Fibroblast of mammary gland (primary cell): Measurements from ENCODE around the gene SLC25A42.
"Not testable (repeated sequence)": the region's sequence is repeated elsewhere in the genome, so short reads cannot be mapped to it uniquely, and the experiment has no call there.

Source experiments
- DNase-seq: peaks from one replicate; pipeline ENCODE4 v3.0.0-alpha.2; 2010; ENCODE audit warnings: low read depth
- H3K4me3 ChIP-seq: 2 replicates; pipeline ENCODE4 v1.5.1; 2011; ENCODE audit warnings: low read depth, mild to moderate bottlenecking, low read length, moderate library complexity; ENCODE audit not compliant: control insufficient read depth
- TF ChIP-seq, protein P1 (sequence below): conservative IDR thresholded peaks from 2 replicates; pipeline ENCODE4 v1.5.1; 2011; ENCODE audit warnings: low read depth, low read length, inconsistent platforms; ENCODE audit not compliant: control insufficient read depth, insufficient read depth

SLC25A42 gene

DNA sequence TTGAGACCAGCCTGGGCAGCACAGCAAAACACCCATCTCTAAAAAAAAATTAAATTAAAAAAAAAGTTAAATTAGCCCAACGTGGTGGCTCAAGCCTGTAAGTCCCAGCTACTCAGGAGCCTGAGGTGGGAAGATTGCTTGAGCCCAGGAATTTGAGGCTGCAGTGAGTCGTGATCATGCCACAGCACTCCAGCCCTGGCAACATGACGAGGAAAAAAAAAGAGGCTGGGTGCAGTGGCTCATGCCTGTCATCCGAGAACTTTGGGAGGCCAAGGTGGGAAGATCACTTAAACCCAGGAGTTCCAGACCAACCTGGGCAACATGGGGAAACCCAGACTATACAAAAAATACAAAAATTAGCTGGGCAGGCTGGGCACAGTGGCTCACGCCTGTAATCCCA is 76.7 kb downstream of the SLC25A42 start:
- DNase-seq: no peak
- H3K4me3 ChIP-seq: no peak overlapping the region
- TF ChIP-seq, protein P1, sequence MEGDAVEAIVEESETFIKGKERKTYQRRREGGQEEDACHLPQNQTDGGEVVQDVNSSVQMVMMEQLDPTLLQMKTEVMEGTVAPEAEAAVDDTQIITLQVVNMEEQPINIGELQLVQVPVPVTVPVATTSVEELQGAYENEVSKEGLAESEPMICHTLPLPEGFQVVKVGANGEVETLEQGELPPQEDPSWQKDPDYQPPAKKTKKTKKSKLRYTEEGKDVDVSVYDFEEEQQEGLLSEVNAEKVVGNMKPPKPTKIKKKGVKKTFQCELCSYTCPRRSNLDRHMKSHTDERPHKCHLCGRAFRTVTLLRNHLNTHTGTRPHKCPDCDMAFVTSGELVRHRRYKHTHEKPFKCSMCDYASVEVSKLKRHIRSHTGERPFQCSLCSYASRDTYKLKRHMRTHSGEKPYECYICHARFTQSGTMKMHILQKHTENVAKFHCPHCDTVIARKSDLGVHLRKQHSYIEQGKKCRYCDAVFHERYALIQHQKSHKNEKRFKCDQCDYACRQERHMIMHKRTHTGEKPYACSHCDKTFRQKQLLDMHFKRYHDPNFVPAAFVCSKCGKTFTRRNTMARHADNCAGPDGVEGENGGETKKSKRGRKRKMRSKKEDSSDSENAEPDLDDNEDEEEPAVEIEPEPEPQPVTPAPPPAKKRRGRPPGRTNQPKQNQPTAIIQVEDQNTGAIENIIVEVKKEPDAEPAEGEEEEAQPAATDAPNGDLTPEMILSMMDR: no peak

DNA sequence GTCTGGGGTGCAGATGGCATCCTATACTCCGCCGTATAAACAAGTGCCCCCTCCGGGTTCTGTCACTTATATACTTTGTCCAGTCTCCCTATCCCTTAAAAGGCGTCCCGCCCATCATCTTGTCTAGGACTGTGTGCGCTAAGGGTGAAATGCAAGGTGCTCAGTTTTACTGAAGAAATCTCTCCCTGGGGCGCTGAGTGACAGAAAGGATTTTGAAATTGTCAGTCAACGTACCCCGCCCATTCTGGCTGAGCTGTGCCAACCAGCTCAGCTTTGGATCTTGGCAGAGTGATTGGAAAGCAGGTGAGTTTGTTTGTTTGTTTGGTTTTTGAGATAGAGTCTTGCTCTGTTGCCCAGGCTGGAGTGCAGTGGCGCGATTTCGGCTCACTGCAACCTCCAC is 78.6 kb downstream of the SLC25A42 start:
- DNase-seq: no peak
- H3K4me3 ChIP-seq: no peak overlapping the region
- TF ChIP-seq, protein P1: no peak

DNA sequence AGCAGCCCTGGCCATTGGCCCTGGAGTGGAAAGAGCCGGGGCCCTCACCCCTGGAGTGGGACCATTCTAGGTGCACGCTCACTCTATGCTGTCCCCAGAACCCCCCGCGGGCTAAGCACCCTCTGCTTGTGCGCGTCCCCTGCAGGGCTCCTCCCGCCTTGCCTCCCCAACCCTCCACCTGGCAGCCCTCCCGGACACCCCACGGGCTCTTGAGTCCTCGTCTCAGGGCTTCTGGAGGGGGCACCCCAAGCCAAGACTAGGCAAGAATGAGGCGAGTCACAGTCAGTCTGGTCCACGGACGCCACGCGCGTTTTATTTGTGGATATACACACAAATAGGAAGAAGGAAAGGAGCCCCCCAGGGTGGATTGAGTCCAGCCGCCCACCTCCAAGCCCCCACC is 81.5 kb downstream of the SLC25A42 start:
- TF ChIP-seq, protein P1: no peak
- DNase-seq: no peak
- H3K4me3 ChIP-seq: no peak overlapping the region

DNA sequence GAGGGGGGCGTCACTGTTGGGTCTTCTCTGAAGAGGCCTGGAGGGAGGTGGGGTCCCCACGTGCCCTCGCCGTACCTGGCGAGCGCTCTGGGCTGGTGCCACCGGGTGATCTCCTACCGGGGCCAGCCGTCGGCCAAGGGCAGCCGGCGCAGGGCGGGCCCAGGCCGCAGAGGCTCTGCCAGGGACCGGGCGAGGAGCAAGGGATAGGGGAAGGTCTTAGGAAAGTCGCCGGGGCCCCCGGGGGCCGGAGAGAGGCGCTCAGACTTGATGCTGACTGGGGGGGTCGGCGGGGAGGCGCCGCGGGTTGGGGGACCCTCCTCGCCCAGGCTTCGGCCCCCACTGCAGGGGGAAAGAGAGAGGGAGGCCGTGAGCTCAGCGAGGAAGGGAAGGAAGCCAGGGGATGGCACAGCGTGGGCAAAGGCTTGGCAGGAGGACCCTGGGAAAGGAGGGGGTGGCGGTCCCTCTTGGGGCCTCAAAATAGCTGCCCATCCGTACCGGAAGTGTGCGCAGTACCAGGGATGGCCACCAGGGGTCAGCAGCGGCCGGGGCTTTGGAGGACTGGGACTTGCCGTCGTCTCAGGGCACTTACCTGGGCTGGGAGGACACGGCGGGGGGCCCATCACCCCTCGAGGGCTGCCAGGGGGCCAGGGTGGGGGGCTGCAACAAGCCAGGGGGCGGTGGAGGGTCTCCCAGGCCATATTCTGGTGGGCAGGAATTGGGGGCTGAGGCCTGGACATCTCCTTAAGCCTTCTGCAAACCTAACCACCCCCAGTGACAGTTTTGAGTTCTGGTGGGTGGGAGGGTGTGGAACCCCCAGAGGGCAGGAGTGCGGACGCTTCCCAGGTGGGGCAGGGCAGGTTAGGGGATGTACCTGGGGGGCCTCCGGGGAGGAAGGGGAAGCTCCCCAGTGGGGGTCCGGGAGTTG is 82.2 kb downstream of the SLC25A42 start:
- no peak overlapping the region for H3K4me3 ChIP-seq
- DNase-seq: peak; percentile 52
- TF ChIP-seq, protein P1: peak; percentile 84

DNA sequence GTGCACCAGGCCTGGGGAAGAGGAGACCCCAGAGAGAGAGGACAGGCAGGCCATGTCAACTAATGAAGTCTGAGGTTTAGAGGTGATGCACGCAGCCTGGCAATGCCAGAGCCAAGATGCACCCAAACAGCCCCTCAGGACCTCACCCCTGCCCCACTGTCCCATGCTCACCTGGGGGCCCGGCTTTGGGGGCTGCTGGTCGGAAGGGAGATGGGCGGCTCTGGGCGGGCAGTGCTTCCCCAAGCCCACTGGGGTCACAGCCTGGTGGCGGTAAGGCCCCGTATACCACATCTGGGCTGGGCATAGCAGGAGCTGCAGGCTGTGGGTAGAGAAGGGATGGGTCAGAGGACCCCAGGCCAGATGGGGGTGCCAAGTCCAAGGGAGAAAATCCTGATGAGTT is 83.1 kb downstream of the SLC25A42 start:
- no peak overlapping the region for H3K4me3 ChIP-seq
- DNase-seq: no peak
- TF ChIP-seq, protein P1: no peak

DNA sequence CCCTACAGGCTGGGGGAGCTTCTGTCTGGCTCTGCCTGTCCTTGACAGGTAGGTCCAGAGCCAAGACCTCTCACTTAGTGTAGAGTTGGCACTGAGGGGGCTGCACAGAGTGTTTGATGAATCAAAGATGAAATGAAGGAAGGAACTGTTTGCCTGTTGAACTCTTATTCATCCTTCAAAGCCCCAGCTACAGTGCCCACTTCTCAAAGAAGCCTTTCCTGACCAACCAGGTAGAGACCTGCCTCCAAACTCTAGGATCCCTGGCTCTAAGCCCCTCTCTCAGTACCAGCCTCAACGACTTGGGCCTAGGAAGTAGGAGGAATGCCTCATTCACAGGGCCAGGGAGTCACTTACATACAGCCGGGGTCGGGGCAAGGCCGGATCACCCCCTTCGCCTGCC is 83.5 kb downstream of the SLC25A42 start:
- no peak for DNase-seq
- H3K4me3 ChIP-seq: no peak overlapping the region
- TF ChIP-seq, protein P1: no peak

DNA sequence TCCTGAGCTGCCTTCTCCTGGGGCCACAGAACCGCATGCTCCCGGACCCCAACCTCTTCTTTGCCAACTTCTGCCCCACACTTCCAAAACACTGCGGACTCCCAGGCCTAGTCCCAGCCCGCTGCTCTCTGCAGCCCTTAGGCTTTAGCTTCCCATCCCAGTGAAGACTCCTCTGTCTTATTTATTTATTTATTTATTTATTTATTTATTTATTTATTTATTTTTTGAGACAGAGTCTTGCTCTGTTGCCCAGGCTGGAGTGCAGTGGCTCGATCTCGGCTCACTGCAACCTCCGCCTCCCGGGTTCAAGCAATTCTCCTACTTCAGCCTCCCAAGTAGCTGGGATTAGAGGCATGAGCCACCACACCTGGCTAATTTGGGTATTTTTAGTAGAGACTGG is 84.7 kb downstream of the SLC25A42 start:
- not testable (repeated sequence) for H3K4me3 ChIP-seq, DNase-seq
